Measurements from ENCODE around the gene CDH2.

GRCh38 chr18:28048612-28049011 lies 128.3 kb downstream of the CDH2 start:
- TF ChIP-seq CTCF (optimal IDR thresholded peaks at IDR 0.05 in 1 of 3, IDR thresholded peaks at IDR 0.05 in 1 of 3, conservative IDR thresholded peaks at IDR 0.05 in 1 of 3; ENCODE audit: extremely low read depth in 1 of 3, insufficient read depth in 2 of 3, low read length in 3 of 3) (no peak), EZH2 (IDR thresholded peaks at IDR 0.05; ENCODE audit: low read length) (no peak)

Measured in keratinocyte (primary cell).